GM18907 (cell line): ENCODE results near the gene LRRC25.
"Not testable (repeated sequence)": the region's sequence is repeated elsewhere in the genome, so short reads cannot be mapped to it uniquely, and the experiment has no call there.

ENCODE experiments used
- ATAC-seq: cut with Tn5 transposase; IDR thresholded peaks from one replicate; pipeline ENCODE4 v1.9.1; 2021; ENCODE audit warnings: mild to moderate bottlenecking, moderate library complexity; ENCODE audit not compliant: unreplicated experiment

The LRRC25 gene

GRCh38 chr19:18349524-18350128 lies 47.8 kb downstream of the LRRC25 start:
- ATAC-seq, result no peak

GRCh38 chr19:18348818-18349339 lies 48.5 kb downstream of the LRRC25 start:
- ATAC-seq, result not testable (repeated sequence)

- no peak for ATAC-seq
Observed at GRCh38 chr19:18348171-18348570, 49.3 kb downstream of the LRRC25 start.

GRCh38 chr19:18346091-18346490 lies 51.3 kb downstream of the LRRC25 start:
- ATAC-seq, result no peak

GRCh38 chr19:18345296-18345695 lies 52.1 kb downstream of the LRRC25 start:
- no peak for ATAC-seq

GRCh38 chr19:18344582-18344950 lies 52.9 kb downstream of the LRRC25 start:
- no peak for ATAC-seq

GRCh38 chr19:18342090-18342632 lies 55.3 kb downstream of the LRRC25 start:
- ATAC-seq, result no peak
